Keratinocyte (primary cell): Measurements from ENCODE around the gene XG. TPM values are rescaled to one million over a fixed set of nuclear protein-coding genes. Genes with fewer than 3 reads are reported as not detected.
A peak's percentile ranks its signal among the peaks of the same experiment; 100 is the strongest.

ENCODE experiments used
- DNase-seq: peaks from one replicate; pipeline ENCODE4 v3.0.0-alpha.2; 2011; ENCODE audit warnings: low read depth, missing footprints, low spot score
- FAIRE-seq: peaks from 2 replicates; lab custom pipeline; 2011; peaks lifted over from hg19 to GRCh38; lab: Jason Lieb, UNC
- H2AFZ ChIP-seq: 2 replicates; pipeline ENCODE4 v1.6.0; 2012; ENCODE audit warnings: low read length, control low read depth, inconsistent platforms; ENCODE audit not compliant: control insufficient read depth
- H3K27ac ChIP-seq: 2 replicates; pipeline ENCODE4 v1.5.1; 2011; ENCODE audit warnings: low read length; ENCODE audit not compliant: control insufficient read depth, insufficient read depth
- H3K27me3 ChIP-seq: 3 replicates; pipeline ENCODE4 v1.6.0; 2011; ENCODE audit warnings: low read length; ENCODE audit not compliant: control insufficient read depth, insufficient read depth; ENCODE audit errors: extremely low read depth
- H3K36me3 ChIP-seq, 2 experiments: 2 replicates in 1 of 2; 3 replicates in 1 of 2; pipeline ENCODE4 v1.5.1; 2011; ENCODE audit warnings: low read length in 2 of 2, mild to moderate bottlenecking in 1 of 2; ENCODE audit not compliant: control insufficient read depth in 2 of 2, insufficient read depth in 2 of 2; ENCODE audit errors: extremely low read depth in 1 of 2
- H3K4me1 ChIP-seq: 3 replicates; pipeline ENCODE4 v1.5.1; 2011; ENCODE audit warnings: low read length; ENCODE audit not compliant: control insufficient read depth, insufficient read depth; ENCODE audit errors: extremely low read depth
- H3K4me2 ChIP-seq: 3 replicates; pipeline ENCODE4 v1.6.0; 2011; ENCODE audit warnings: low read depth, low read length; ENCODE audit not compliant: control insufficient read depth, insufficient read depth; ENCODE audit errors: extremely low read depth
- H3K4me3 ChIP-seq, 3 experiments: fragments of 200-600 bp in 1 of 3; sonication (generic) in 1 of 3; 2 replicates in 2 of 3; 3 replicates in 1 of 3; pipeline ENCODE4 v1.5.1; 2011 to 2016; ENCODE audit warnings: low read length in 3 of 3, mild to moderate bottlenecking in 3 of 3, control low read depth in 2 of 3, inconsistent platforms in 1 of 3, low read depth in 1 of 3, mixed read lengths in 1 of 3, mixed run types in 1 of 3, moderate library complexity in 1 of 3; ENCODE audit not compliant: control insufficient read depth in 2 of 3, insufficient read depth in 2 of 3; ENCODE audit errors: extremely low read depth in 1 of 3
- H3K79me2 ChIP-seq: 2 replicates; pipeline ENCODE4 v1.6.0; 2012; ENCODE audit warnings: low read length; ENCODE audit not compliant: control insufficient read depth, insufficient read depth
- H3K9ac ChIP-seq: 3 replicates; pipeline ENCODE4 v1.6.0; 2011; ENCODE audit warnings: low read length; ENCODE audit not compliant: control insufficient read depth, insufficient read depth; ENCODE audit errors: extremely low read depth
- H3K9me1 ChIP-seq: 3 replicates; pipeline ENCODE4 v1.6.0; 2011; ENCODE audit warnings: low read length; ENCODE audit not compliant: control insufficient read depth, insufficient read depth; ENCODE audit errors: extremely low read depth
- H3K9me3 ChIP-seq: 2 replicates; pipeline ENCODE4 v1.5.1; 2012; ENCODE audit warnings: low read depth, low read length; ENCODE audit not compliant: control insufficient read depth
- H4K20me1 ChIP-seq: 3 replicates; pipeline ENCODE4 v1.6.0; 2011; ENCODE audit warnings: low read length; ENCODE audit not compliant: control insufficient read depth, insufficient read depth; ENCODE audit errors: extremely low read depth
- EZH2 ChIP-seq: IDR thresholded peaks from one replicate; pipeline ENCODE4 v1.6.1; 2012; ENCODE audit warnings: inconsistent platforms, mild to moderate bottlenecking, low read length, moderate library complexity
- dilution Hi-C: fragments of 300-500 bp; cut with MboI; formaldehyde crosslinking; loops from one replicate; pipeline ENCODE4 v1.7.0; 2020; ENCODE audit warnings: low sequenced_read_pairs; ENCODE audit not compliant: extremely low pct_ligation_motif_present
- polyA plus RNA-seq, 5 experiments: library from polyadenylated mRNA; depleted of rRNA in 3 of 5; stranded (reverse) in 3 of 5; stranded (forward) in 1 of 5; unstranded in 1 of 5; fragments of >200 nt; gene quantifications; 1 replicate in 1 of 5; 2 replicates in 3 of 5; 3 replicates in 1 of 5; pipeline versions ENCODE4 v1.2.1 to v1.2.3, GENCODE V29; 2011 to 2012; ENCODE audit warnings: missing spikeins in 2 of 5, low read depth in 1 of 5, low replicate concordance in 1 of 5
- TF ChIP-seq, protein P1 (sequence below), 3 experiments: IDR thresholded peaks in 1 of 3; conservative IDR thresholded peaks in 1 of 3; optimal IDR thresholded peaks in 1 of 3; 2 replicates in 2 of 3; 3 replicates in 1 of 3; pipeline versions ENCODE3 to v1.5.1; 2011; ENCODE audit warnings: low read length in 3 of 3, mild to moderate bottlenecking in 3 of 3, moderate library complexity in 2 of 3, control low read depth in 1 of 3, inconsistent platforms in 1 of 3; ENCODE audit not compliant: insufficient read depth in 2 of 3; ENCODE audit errors: extremely low read depth in 1 of 3

XG gene
- polyA plus RNA-seq, 1 donor (not counting 4 experiments of a cell fraction or from before 2014, with no cell fraction given) = 70.9 TPM

DNA sequence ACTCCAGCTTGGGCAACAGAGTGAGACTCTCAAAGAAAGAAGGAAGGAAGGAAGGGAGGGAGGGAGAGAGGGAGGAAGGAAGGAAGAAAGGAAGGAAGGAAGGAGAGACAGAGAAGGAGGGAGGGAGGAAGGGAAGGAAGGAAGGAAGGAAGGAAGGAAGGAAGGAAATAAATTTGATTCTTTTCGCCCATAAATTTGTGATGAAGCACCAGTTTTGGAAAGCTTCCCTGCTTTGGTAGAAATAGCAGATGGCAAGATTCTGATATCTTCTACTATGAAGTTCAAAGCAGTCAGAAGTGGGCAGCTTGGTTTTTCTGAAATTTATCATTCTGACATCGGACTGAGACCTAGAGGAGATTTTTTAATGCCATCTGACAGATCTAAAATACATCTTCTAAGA lies 65.2 kb downstream of the XG start:
- H3K4me2 ChIP-seq = no peak overlapping the region
- H3K4me1 ChIP-seq = peaks cover 12% of the 10 kb centered on the region
- FAIRE-seq (no peak), DNase-seq (no peak)
- H3K27me3 ChIP-seq = no peaks in the 10 kb centered on the region
- no peaks in the 10 kb centered on the region for H4K20me1 ChIP-seq
- no peak overlapping the region for H2AFZ ChIP-seq
- TF ChIP-seq EZH2 = no peak
- TF ChIP-seq, protein P1, sequence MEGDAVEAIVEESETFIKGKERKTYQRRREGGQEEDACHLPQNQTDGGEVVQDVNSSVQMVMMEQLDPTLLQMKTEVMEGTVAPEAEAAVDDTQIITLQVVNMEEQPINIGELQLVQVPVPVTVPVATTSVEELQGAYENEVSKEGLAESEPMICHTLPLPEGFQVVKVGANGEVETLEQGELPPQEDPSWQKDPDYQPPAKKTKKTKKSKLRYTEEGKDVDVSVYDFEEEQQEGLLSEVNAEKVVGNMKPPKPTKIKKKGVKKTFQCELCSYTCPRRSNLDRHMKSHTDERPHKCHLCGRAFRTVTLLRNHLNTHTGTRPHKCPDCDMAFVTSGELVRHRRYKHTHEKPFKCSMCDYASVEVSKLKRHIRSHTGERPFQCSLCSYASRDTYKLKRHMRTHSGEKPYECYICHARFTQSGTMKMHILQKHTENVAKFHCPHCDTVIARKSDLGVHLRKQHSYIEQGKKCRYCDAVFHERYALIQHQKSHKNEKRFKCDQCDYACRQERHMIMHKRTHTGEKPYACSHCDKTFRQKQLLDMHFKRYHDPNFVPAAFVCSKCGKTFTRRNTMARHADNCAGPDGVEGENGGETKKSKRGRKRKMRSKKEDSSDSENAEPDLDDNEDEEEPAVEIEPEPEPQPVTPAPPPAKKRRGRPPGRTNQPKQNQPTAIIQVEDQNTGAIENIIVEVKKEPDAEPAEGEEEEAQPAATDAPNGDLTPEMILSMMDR (optimal IDR thresholded peaks at IDR 0.05 in 1 of 3, IDR thresholded peaks at IDR 0.05 in 1 of 3, conservative IDR thresholded peaks at IDR 0.05 in 1 of 3; ENCODE audit: extremely low read depth in 1 of 3, insufficient read depth in 2 of 3, low read length in 3 of 3) = no peak
- dilution Hi-C loops = no loop called here
- H3K36me3 ChIP-seq = no peaks in the 10 kb centered on the region
- H3K9me3 ChIP-seq = no peaks in the 10 kb centered on the region
- H3K9ac ChIP-seq = no peak overlapping the region
- H3K9me1 ChIP-seq = no peaks in the 10 kb centered on the region
- H3K79me2 ChIP-seq = no peaks in the 10 kb centered on the region
- no peak overlapping the region for H3K4me3 ChIP-seq
- H3K27ac ChIP-seq = no peak overlapping the region

DNA sequence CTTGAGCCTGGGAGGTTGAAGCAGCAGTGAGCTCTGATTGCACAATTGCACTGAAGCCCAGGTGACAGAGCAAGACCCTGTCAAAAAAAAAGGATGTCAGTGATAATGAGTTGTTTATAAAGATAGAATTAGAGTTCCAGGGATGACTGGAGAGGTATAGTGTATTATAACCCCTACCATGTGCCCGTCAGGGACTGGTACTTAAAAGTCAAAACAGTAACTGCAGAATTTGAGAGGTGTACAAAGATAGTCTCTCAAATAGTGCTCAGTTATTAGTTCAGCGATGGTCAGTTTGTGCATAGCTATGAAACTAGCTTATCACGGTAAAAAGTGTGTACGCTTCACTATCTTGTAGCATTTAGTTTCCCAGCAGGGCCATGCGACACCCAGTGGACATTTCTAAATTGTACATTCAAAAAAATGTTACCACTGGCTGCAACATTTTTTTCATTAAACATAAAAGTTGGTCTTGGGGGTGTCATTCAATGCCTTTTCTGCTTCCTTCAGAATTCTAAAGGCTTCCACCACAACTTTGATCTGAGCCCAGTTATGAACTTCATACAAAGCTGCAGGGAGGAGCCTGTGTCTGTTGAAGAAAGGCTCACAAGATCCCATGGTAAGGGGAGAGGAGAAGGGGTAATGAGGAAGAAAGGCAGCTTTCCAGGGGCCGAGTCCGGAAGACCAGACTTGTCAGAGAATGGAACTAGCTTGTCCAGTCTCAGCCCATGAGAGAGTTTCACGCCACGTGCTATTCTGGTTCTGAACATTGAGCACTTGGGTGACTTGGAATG lies 67.7 kb downstream of the XG start:
- Histone ChIP-seq H3K9ac (no peak overlapping the region), H4K20me1 (no peaks in the 10 kb centered on the region), H2AFZ (no peak overlapping the region), H3K9me3 (no peaks in the 10 kb centered on the region), H3K9me1 (no peaks in the 10 kb centered on the region), H3K36me3 (no peaks in the 10 kb centered on the region), H3K27me3 (no peaks in the 10 kb centered on the region), H3K4me2 (no peak overlapping the region), H3K4me1 (peaks cover 6% of the 10 kb centered on the region), H3K79me2 (no peaks in the 10 kb centered on the region), H3K27ac (no peak overlapping the region), H3K4me3 (no peak overlapping the region)
- TF ChIP-seq, protein P1 (optimal IDR thresholded peaks at IDR 0.05 in 1 of 3, IDR thresholded peaks at IDR 0.05 in 1 of 3, conservative IDR thresholded peaks at IDR 0.05 in 1 of 3; ENCODE audit: extremely low read depth in 1 of 3, insufficient read depth in 2 of 3, low read length in 3 of 3) = peak; percentile 40 to 50 (median 44)
- no peak for TF ChIP-seq EZH2
- FAIRE-seq (peak; percentile 63), DNase-seq (no peak)
- dilution Hi-C loops = no loop called here
